Measurements from ENCODE around the gene TMPRSS4. TPM values are rescaled to one million over a fixed set of nuclear protein-coding genes. Genes with fewer than 3 reads are reported as not detected.

Gene TMPRSS4
- total and polyA plus RNA-seq, 2 of the 4 experiments (the other 2 are of a cell fraction): not detected

DNA sequence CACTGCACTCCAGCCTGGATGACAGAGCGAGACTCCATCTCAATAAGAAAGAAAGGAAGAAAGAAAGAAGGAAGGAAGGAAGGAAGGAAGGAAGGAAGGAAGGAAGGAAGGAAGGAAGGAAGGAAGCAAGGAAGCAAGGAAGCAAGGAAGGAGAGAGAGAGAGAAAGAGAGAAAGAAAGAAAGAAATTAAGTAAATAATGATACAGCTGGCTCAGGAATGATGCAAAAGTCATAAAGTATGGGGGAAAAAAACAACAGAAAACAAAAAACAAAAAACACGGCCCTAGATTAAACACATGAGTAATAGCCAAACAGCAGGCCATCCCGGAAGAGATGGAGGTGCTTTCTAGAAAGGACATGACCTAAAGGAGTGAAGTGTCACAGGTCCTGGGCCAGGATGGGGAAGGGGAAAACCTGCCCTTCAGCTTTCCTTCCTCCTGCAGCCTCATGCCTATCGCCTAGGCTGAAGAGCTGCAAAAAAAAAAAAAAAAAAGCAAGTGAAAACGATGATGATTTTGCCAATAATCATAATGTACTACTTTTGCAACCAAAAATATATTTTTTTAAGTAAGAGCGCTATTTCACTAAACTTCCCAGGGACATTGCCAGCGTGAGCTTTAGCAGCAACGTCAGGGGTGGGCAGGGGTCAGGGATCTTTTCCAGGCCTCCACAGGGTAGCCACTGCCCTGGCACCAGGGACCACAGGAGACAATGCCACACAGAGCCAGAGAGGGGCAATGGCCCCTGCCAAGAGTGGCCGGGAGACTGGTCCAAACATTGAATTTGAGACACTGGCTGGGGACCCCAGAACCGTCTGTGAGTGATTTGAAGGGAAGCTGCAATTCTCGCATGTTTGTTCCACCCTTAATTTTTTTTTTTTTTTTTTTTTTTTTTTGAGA, 28.2 kb upstream of the TMPRSS4 start:
- WGBS, 2 experiments (ENCODE audit: extremely low coverage in 2 of 2, insufficient read length in 1 of 2): 60% methylated on average over 1 of the region's 11 CpGs; no CpG with 5 or more reads in 1 of the 2 experiments
- Histone ChIP-seq H3K36me3 (ENCODE audit: control insufficient read depth, insufficient read depth, low read length) (no peaks in the 10 kb centered on the region), H3K9me3 (ENCODE audit: control insufficient read depth, insufficient read depth, low read length) (no peaks in the 10 kb centered on the region), H3K9me1 (ENCODE audit: insufficient read depth, low read length) (no peaks in the 10 kb centered on the region), H3K27me3 (ENCODE audit: control insufficient read depth, insufficient read depth, low read length) (peaks cover 8% of the 10 kb centered on the region; the same call in 1 of the 2 replicates), H3K79me1 (ENCODE audit: low read depth in 1 of 2, low read length in 2 of 2) (no peaks in the 10 kb centered on the region), H2BK5ac (ENCODE audit: low read depth, low read length, poor library complexity, severe bottlenecking) (no peak overlapping the region), H2BK15ac (ENCODE audit: low read depth, low read length) (no peak overlapping the region), H3K4me2 (ENCODE audit: low read depth, low read length) (no peak overlapping the region), H3K14ac (replicated peaks; ENCODE audit: low read depth, low read length) (no peak overlapping the region), H2AK9ac (replicated peaks; ENCODE audit: low read depth, low read length, poor library complexity) (no peak overlapping the region), H4K20me1 (ENCODE audit: insufficient read depth, low read length) (no peaks in the 10 kb centered on the region), H3K4me1 (ENCODE audit: control insufficient read depth, insufficient read depth, low read length) (no peaks in the 10 kb centered on the region), H4K91ac (ENCODE audit: insufficient read depth, low read depth, low read length) (no peak overlapping the region), H4K8ac (ENCODE audit: low read depth in 2 of 2, low read length in 2 of 2) (no peak overlapping the region), H3K4me3 (ENCODE audit: insufficient read depth, low read depth, low read length) (no peak overlapping the region), H2AFZ (replicated peaks; ENCODE audit: low read length, poor library complexity) (no peak overlapping the region), H2AK5ac (ENCODE audit: low read depth, low read length) (no peak overlapping the region), H2BK120ac (ENCODE audit: low read depth, low read length) (no peak overlapping the region), H3K56ac (ENCODE audit: extremely low read depth, insufficient read depth, low read length) (no peak overlapping the region), H2BK20ac (ENCODE audit: low read depth, low read length) (no peak overlapping the region), H3K9ac (ENCODE audit: low read depth, low read length) (no peak overlapping the region), H3K27ac (ENCODE audit: insufficient read depth, low read length) (no peak overlapping the region), H3K23ac (ENCODE audit: low read depth, low read length) (no peak overlapping the region), H4K5ac (ENCODE audit: low read depth, low read length) (no peak overlapping the region), H3K18ac (ENCODE audit: low read depth, low read length) (no peak overlapping the region), H3K4ac (ENCODE audit: low read depth, low read length) (no peak overlapping the region)
- no TSS peak for BruUV-seq (replicated peaks)
- ChIA-PET POLR2A (ENCODE audit: unreplicated experiment) (interaction anchor here (0.6 kb wide), 1 partner anchor 617 kb away, joined by 11 read pairs; no protein-coding TSS in a partner anchor), CTCF (no interaction called here)
- dilution Hi-C loops (cut with HindIII; ENCODE audit: low sequenced_read_pairs, unreplicated experiment) (no loop called here), in situ Hi-C loops (cut with MboI; ENCODE audit: low sequenced_read_pairs) (no loop called here), intact Hi-C loops (cut with micrococcal nuclease) (no loop called here)
- ATAC-seq (ENCODE audit: low read depth) (no peak), DNase-seq (no peak)
- TF ChIP-seq FOS (IDR thresholded peaks at IDR 0.05; ENCODE audit: low read depth, low read length) (no peak), RAD21 (IDR thresholded peaks at IDR 0.05; ENCODE audit: low read length) (no peak), POLR2A (IDR thresholded peaks at IDR 0.05; ENCODE audit: low read depth, low read length) (no peak), RFX5 (IDR thresholded peaks at IDR 0.05; ENCODE audit: low read depth, low read length) (no peak), RCOR1 (IDR thresholded peaks at IDR 0.05; ENCODE audit: insufficient replicate concordance, low read length) (no peak), CHD1 (IDR thresholded peaks at IDR 0.05; ENCODE audit: low read depth, low read length) (no peak), NFE2L2 (IDR thresholded peaks at IDR 0.05; ENCODE audit: low read depth, low read length) (no peak), MAFK (IDR thresholded peaks at IDR 0.05; ENCODE audit: low read depth, low read length) (no peak), ELK1 (IDR thresholded peaks at IDR 0.05; ENCODE audit: borderline replicate concordance, low read depth, low read length) (no peak), BHLHE40 (IDR thresholded peaks at IDR 0.05; ENCODE audit: low read depth, low read length) (no peak), SMC3 (IDR thresholded peaks at IDR 0.05; ENCODE audit: low read depth, low read length) (no peak), CEBPB (IDR thresholded peaks at IDR 0.05; ENCODE audit: low read depth, low read length) (no peak), MXI1 (IDR thresholded peaks at IDR 0.05; ENCODE audit: borderline replicate concordance, low read depth, low read length) (no peak)
- TF ChIP-seq, protein P1, sequence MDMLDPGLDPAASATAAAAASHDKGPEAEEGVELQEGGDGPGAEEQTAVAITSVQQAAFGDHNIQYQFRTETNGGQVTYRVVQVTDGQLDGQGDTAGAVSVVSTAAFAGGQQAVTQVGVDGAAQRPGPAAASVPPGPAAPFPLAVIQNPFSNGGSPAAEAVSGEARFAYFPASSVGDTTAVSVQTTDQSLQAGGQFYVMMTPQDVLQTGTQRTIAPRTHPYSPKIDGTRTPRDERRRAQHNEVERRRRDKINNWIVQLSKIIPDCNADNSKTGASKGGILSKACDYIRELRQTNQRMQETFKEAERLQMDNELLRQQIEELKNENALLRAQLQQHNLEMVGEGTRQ (IDR thresholded peaks at IDR 0.05; ENCODE audit: low read depth, low read length): no peak
- TF ChIP-seq, protein P2, sequence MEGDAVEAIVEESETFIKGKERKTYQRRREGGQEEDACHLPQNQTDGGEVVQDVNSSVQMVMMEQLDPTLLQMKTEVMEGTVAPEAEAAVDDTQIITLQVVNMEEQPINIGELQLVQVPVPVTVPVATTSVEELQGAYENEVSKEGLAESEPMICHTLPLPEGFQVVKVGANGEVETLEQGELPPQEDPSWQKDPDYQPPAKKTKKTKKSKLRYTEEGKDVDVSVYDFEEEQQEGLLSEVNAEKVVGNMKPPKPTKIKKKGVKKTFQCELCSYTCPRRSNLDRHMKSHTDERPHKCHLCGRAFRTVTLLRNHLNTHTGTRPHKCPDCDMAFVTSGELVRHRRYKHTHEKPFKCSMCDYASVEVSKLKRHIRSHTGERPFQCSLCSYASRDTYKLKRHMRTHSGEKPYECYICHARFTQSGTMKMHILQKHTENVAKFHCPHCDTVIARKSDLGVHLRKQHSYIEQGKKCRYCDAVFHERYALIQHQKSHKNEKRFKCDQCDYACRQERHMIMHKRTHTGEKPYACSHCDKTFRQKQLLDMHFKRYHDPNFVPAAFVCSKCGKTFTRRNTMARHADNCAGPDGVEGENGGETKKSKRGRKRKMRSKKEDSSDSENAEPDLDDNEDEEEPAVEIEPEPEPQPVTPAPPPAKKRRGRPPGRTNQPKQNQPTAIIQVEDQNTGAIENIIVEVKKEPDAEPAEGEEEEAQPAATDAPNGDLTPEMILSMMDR (conservative IDR thresholded peaks at IDR 0.05; ENCODE audit: low read depth, low read length): no peak

All from IMR-90 (cell line).